ENCODE measurements around the gene TMIE.

The TMIE gene

GRCh38 chr3:46677411-46677726 lies 23.8 kb upstream of the TMIE start:
- Histone ChIP-seq H3K4me3 (ENCODE audit: low read depth, low read length) (no peak overlapping the region), H3K9ac (ENCODE audit: low read length) (no peak overlapping the region), H3K4me1 (ENCODE audit: control insufficient read depth, insufficient read depth, low read length) (peaks cover 5% of the 10 kb centered on the region; the same call in 1 of the 2 replicates), H3K27ac (ENCODE audit: low read depth, low read length) (no peak overlapping the region), H3K36me3 (ENCODE audit: control insufficient read depth, insufficient read depth, low read length) (no peaks in the 10 kb centered on the region), H3K9me3 (ENCODE audit: control insufficient read depth, insufficient read depth, low read depth, low read length) (no peaks in the 10 kb centered on the region), H3K27me3 (ENCODE audit: control insufficient read depth, insufficient read depth, low read length) (no peaks in the 10 kb centered on the region)

- Histone ChIP-seq H3K9ac (ENCODE audit: low read length) (no peak overlapping the region), H3K4me1 (ENCODE audit: control insufficient read depth, insufficient read depth, low read length) (peaks cover 3% of the 10 kb centered on the region; the same call in 1 of the 2 replicates), H3K4me3 (ENCODE audit: low read depth, low read length) (no peak overlapping the region), H3K36me3 (ENCODE audit: control insufficient read depth, insufficient read depth, low read length) (no peaks in the 10 kb centered on the region), H3K9me3 (ENCODE audit: control insufficient read depth, insufficient read depth, low read depth, low read length) (no peaks in the 10 kb centered on the region), H3K27ac (ENCODE audit: low read depth, low read length) (no peak overlapping the region), H3K27me3 (ENCODE audit: control insufficient read depth, insufficient read depth, low read length) (no peaks in the 10 kb centered on the region)
These were observed 22.9 kb upstream of the TMIE start for GRCh38 chr3:46678280-46678679.

- no peaks in the 10 kb centered on the region for H3K27me3 ChIP-seq (ENCODE audit: control insufficient read depth, insufficient read depth, low read length)
These were observed 21.5 kb upstream of the TMIE start for GRCh38 chr3:46679681-46680080.

GRCh38 chr3:46680298-46680826 lies 20.8 kb upstream of the TMIE start:
- H3K27ac ChIP-seq (ENCODE audit: low read depth, low read length): no peak overlapping the region
- no peaks in the 10 kb centered on the region; the same call in 1 of the 2 replicates for H3K4me1 ChIP-seq (ENCODE audit: control insufficient read depth, insufficient read depth, low read length)
- H3K36me3 ChIP-seq (ENCODE audit: control insufficient read depth, insufficient read depth, low read length): no peaks in the 10 kb centered on the region
- no peak overlapping the region for H3K4me3 ChIP-seq (ENCODE audit: low read depth, low read length)
- no peaks in the 10 kb centered on the region for H3K27me3 ChIP-seq (ENCODE audit: control insufficient read depth, insufficient read depth, low read length)
- no peak overlapping the region for H3K9ac ChIP-seq (ENCODE audit: low read length)
- H3K9me3 ChIP-seq (ENCODE audit: control insufficient read depth, insufficient read depth, low read depth, low read length): no peaks in the 10 kb centered on the region

More at GRCh38 chr3:46679681-46680080, 21.5 kb upstream of the TMIE start:
- Histone ChIP-seq H3K4me1 (ENCODE audit: control insufficient read depth, insufficient read depth, low read length) (no peaks in the 10 kb centered on the region; the same call in 1 of the 2 replicates), H3K9ac (ENCODE audit: low read length) (no peak overlapping the region), H3K4me3 (ENCODE audit: low read depth, low read length) (no peak overlapping the region), H3K27ac (ENCODE audit: low read depth, low read length) (no peak overlapping the region), H3K9me3 (ENCODE audit: control insufficient read depth, insufficient read depth, low read depth, low read length) (no peaks in the 10 kb centered on the region), H3K36me3 (ENCODE audit: control insufficient read depth, insufficient read depth, low read length) (no peaks in the 10 kb centered on the region)

GRCh38 chr3:46681387-46681786 lies 19.8 kb upstream of the TMIE start:
- no peaks in the 10 kb centered on the region for H3K27me3 ChIP-seq (ENCODE audit: control insufficient read depth, insufficient read depth, low read length)
- no peaks in the 10 kb centered on the region for H3K9me3 ChIP-seq (ENCODE audit: control insufficient read depth, insufficient read depth, low read depth, low read length)
- H3K36me3 ChIP-seq (ENCODE audit: control insufficient read depth, insufficient read depth, low read length): no peaks in the 10 kb centered on the region
- no peak overlapping the region for H3K9ac ChIP-seq (ENCODE audit: low read length)
- no peak overlapping the region for H3K4me3 ChIP-seq (ENCODE audit: low read depth, low read length)
- H3K27ac ChIP-seq (ENCODE audit: low read depth, low read length): no peak overlapping the region
- no peaks in the 10 kb centered on the region; the same call in 1 of the 2 replicates for H3K4me1 ChIP-seq (ENCODE audit: control insufficient read depth, insufficient read depth, low read length)

- no peak overlapping the region for H3K27ac ChIP-seq (ENCODE audit: low read depth, low read length)
- H3K9me3 ChIP-seq (ENCODE audit: control insufficient read depth, insufficient read depth, low read depth, low read length): no peaks in the 10 kb centered on the region
- no peaks in the 10 kb centered on the region for H3K27me3 ChIP-seq (ENCODE audit: control insufficient read depth, insufficient read depth, low read length)
- no peak overlapping the region for H3K9ac ChIP-seq (ENCODE audit: low read length)
- H3K36me3 ChIP-seq (ENCODE audit: control insufficient read depth, insufficient read depth, low read length): no peaks in the 10 kb centered on the region
- H3K4me1 ChIP-seq (ENCODE audit: control insufficient read depth, insufficient read depth, low read length): no peaks in the 10 kb centered on the region; the same call in 1 of the 2 replicates
- no peak overlapping the region for H3K4me3 ChIP-seq (ENCODE audit: low read depth, low read length)
These were observed 19.2 kb upstream of the TMIE start for GRCh38 chr3:46681856-46682540.

GRCh38 chr3:46682974-46683373 lies 18.2 kb upstream of the TMIE start:
- Histone ChIP-seq H3K27me3 (ENCODE audit: control insufficient read depth, insufficient read depth, low read length) (no peaks in the 10 kb centered on the region), H3K4me1 (ENCODE audit: control insufficient read depth, insufficient read depth, low read length) (no peaks in the 10 kb centered on the region), H3K9ac (ENCODE audit: low read length) (no peak overlapping the region), H3K4me3 (ENCODE audit: low read depth, low read length) (no peak overlapping the region), H3K36me3 (ENCODE audit: control insufficient read depth, insufficient read depth, low read length) (no peaks in the 10 kb centered on the region), H3K27ac (ENCODE audit: low read depth, low read length) (no peak overlapping the region), H3K9me3 (ENCODE audit: control insufficient read depth, insufficient read depth, low read depth, low read length) (no peaks in the 10 kb centered on the region)

- no peaks in the 10 kb centered on the region for H3K4me1 ChIP-seq (ENCODE audit: control insufficient read depth, insufficient read depth, low read length)
- no peaks in the 10 kb centered on the region for H3K9me3 ChIP-seq (ENCODE audit: control insufficient read depth, insufficient read depth, low read depth, low read length)
- no peak overlapping the region for H3K9ac ChIP-seq (ENCODE audit: low read length)
- no peaks in the 10 kb centered on the region for H3K36me3 ChIP-seq (ENCODE audit: control insufficient read depth, insufficient read depth, low read length)
- H3K27ac ChIP-seq (ENCODE audit: low read depth, low read length): no peak overlapping the region
- no peaks in the 10 kb centered on the region for H3K27me3 ChIP-seq (ENCODE audit: control insufficient read depth, insufficient read depth, low read length)
- H3K4me3 ChIP-seq (ENCODE audit: low read depth, low read length): no peak overlapping the region
These were observed 16.3 kb upstream of the TMIE start for GRCh38 chr3:46684891-46685290.

- Histone ChIP-seq H3K36me3 (ENCODE audit: control insufficient read depth, insufficient read depth, low read length) (no peaks in the 10 kb centered on the region), H3K27ac (ENCODE audit: low read depth, low read length) (no peak overlapping the region), H3K9ac (ENCODE audit: low read length) (no peak overlapping the region), H3K4me3 (ENCODE audit: low read depth, low read length) (no peak overlapping the region), H3K27me3 (ENCODE audit: control insufficient read depth, insufficient read depth, low read length) (no peaks in the 10 kb centered on the region), H3K4me1 (ENCODE audit: control insufficient read depth, insufficient read depth, low read length) (no peaks in the 10 kb centered on the region), H3K9me3 (ENCODE audit: control insufficient read depth, insufficient read depth, low read depth, low read length) (no peaks in the 10 kb centered on the region)
These were observed 15.7 kb upstream of the TMIE start for GRCh38 chr3:46685446-46685845.

GRCh38 chr3:46690798-46691197 lies 10.4 kb upstream of the TMIE start:
- Histone ChIP-seq H3K9me3 (ENCODE audit: control insufficient read depth, insufficient read depth, low read depth, low read length) (no peaks in the 10 kb centered on the region), H3K9ac (ENCODE audit: low read length) (no peak overlapping the region), H3K36me3 (ENCODE audit: control insufficient read depth, insufficient read depth, low read length) (no peaks in the 10 kb centered on the region), H3K27ac (ENCODE audit: low read depth, low read length) (no peak overlapping the region), H3K4me3 (ENCODE audit: low read depth, low read length) (no peak overlapping the region), H3K27me3 (ENCODE audit: control insufficient read depth, insufficient read depth, low read length) (peaks cover 20% of the 10 kb centered on the region), H3K4me1 (ENCODE audit: control insufficient read depth, insufficient read depth, low read length) (peaks cover 28% of the 10 kb centered on the region)

GRCh38 chr3:46692566-46692990 lies 8.6 kb upstream of the TMIE start:
- no peaks in the 10 kb centered on the region for H3K36me3 ChIP-seq (ENCODE audit: control insufficient read depth, insufficient read depth, low read length)
- no peaks in the 10 kb centered on the region for H3K9me3 ChIP-seq (ENCODE audit: control insufficient read depth, insufficient read depth, low read depth, low read length)
- H3K4me1 ChIP-seq (ENCODE audit: control insufficient read depth, insufficient read depth, low read length): peaks cover 31% of the 10 kb centered on the region
- H3K9ac ChIP-seq (ENCODE audit: low read length): peak overlapping the region; percentile 21
- H3K27ac ChIP-seq (ENCODE audit: low read depth, low read length): no peak overlapping the region
- H3K4me3 ChIP-seq (ENCODE audit: low read depth, low read length): peak overlapping the region; percentile 82
- peaks cover 20% of the 10 kb centered on the region for H3K27me3 ChIP-seq (ENCODE audit: control insufficient read depth, insufficient read depth, low read length)

All from HUES6 (cell line).